HG03558 (cell line): Measurements from ENCODE around the gene B3GNT4.
"Not testable (repeated sequence)": the region's sequence is repeated elsewhere in the genome, so short reads cannot be mapped to it uniquely, and the experiment has no call there.

ENCODE experiments used
- ATAC-seq: cut with Tn5 transposase; IDR thresholded peaks from one replicate; pipeline ENCODE4 v1.9.1; 2021; ENCODE audit warnings: moderate number of reproducible peaks; ENCODE audit not compliant: unreplicated experiment; ENCODE audit errors: extremely low read depth

Gene B3GNT4

GRCh38 chr12:122185494-122186082, 17.9 kb upstream of the B3GNT4 start:
- ATAC-seq, result no peak

- no peak for ATAC-seq
Measured at GRCh38 chr12:122187466-122187865, 16.0 kb upstream of the B3GNT4 start.

- ATAC-seq, result no peak
Measured at GRCh38 chr12:122189626-122190475, 13.7 kb upstream of the B3GNT4 start.

GRCh38 chr12:122190842-122191668, 12.5 kb upstream of the B3GNT4 start:
- ATAC-seq, result no peak

- ATAC-seq, result no peak
Measured at GRCh38 chr12:122192441-122192840, 11.1 kb upstream of the B3GNT4 start.

- no peak for ATAC-seq
Measured at GRCh38 chr12:122194804-122195203, 8.7 kb upstream of the B3GNT4 start.

- ATAC-seq, result no peak
Measured at GRCh38 chr12:122195405-122195804, 8.1 kb upstream of the B3GNT4 start.

GRCh38 chr12:122197612-122197966, 5.9 kb upstream of the B3GNT4 start:
- no peak for ATAC-seq

GRCh38 chr12:122199484-122200355, 3.8 kb upstream of the B3GNT4 start:
- ATAC-seq, result no peak

- no peak for ATAC-seq
Measured at GRCh38 chr12:122200541-122201175, 2.9 kb upstream of the B3GNT4 start.

- no peak for ATAC-seq
Measured at GRCh38 chr12:122201381-122201780, 2.1 kb upstream of the B3GNT4 start.

GRCh38 chr12:122202017-122202416, 1.5 kb upstream of the B3GNT4 start:
- ATAC-seq, result no peak

- ATAC-seq, result not testable (repeated sequence)
Measured at GRCh38 chr12:122202811-122203210, 698 bp upstream of the B3GNT4 start.

GRCh38 chr12:122204167-122205052, 901 bp downstream of the B3GNT4 start:
- no peak for ATAC-seq

GRCh38 chr12:122205053-122205925, 1.8 kb downstream of the B3GNT4 start:
- ATAC-seq, result no peak

- no peak for ATAC-seq
Measured at GRCh38 chr12:122206111-122206881, 2.8 kb downstream of the B3GNT4 start.

- no peak for ATAC-seq
Measured at GRCh38 chr12:122206976-122207375, 3.5 kb downstream of the B3GNT4 start.
